ENCODE measurements around the gene FOXN1.
"Not testable (repeated sequence)": the region's sequence is repeated elsewhere in the genome, so short reads cannot be mapped to it uniquely, and the experiment has no call there.

Gene FOXN1, protein sequence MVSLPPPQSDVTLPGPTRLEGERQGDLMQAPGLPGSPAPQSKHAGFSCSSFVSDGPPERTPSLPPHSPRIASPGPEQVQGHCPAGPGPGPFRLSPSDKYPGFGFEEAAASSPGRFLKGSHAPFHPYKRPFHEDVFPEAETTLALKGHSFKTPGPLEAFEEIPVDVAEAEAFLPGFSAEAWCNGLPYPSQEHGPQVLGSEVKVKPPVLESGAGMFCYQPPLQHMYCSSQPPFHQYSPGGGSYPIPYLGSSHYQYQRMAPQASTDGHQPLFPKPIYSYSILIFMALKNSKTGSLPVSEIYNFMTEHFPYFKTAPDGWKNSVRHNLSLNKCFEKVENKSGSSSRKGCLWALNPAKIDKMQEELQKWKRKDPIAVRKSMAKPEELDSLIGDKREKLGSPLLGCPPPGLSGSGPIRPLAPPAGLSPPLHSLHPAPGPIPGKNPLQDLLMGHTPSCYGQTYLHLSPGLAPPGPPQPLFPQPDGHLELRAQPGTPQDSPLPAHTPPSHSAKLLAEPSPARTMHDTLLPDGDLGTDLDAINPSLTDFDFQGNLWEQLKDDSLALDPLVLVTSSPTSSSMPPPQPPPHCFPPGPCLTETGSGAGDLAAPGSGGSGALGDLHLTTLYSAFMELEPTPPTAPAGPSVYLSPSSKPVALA

DNA sequence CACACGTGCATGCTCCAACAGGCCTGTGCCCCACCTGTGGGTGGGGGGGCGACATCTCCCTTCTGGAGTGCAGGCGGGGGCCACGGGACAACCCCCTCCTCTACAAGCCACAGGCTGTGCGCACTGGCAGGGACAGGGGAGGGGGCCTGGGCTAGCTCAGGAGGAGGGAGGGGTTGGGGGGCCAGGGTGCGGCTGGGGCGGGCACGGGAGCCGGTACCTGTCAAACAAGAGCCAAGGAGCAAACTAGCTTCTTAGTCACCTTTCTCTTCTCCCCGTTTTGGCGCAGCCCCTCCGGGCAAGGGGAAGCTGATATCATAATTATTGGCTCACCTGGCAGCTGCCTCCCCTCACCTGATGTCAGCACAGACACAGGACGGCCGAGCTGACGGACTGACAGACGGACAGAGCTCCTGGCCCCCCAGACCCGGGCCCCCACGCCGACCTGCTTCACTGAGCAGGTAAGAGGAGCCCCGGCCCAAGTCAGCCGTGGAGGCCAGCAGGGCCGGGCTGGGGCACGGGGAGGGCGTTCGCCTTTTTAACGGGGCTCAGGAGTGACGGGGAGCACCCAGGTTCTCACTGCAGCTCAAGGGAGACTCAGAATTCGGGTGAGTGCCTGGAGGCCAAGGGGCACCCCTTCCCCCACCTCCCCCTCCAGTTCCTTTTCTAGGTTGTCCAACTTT, at the start of gene FOXN1:
Gene FOXN1 (plus strand): TSS at position 363 of the 680 bp plus-strand sequence. CDS start 17,622 bp downstream, outside the sequence.
- no peak for DNase-seq

DNA sequence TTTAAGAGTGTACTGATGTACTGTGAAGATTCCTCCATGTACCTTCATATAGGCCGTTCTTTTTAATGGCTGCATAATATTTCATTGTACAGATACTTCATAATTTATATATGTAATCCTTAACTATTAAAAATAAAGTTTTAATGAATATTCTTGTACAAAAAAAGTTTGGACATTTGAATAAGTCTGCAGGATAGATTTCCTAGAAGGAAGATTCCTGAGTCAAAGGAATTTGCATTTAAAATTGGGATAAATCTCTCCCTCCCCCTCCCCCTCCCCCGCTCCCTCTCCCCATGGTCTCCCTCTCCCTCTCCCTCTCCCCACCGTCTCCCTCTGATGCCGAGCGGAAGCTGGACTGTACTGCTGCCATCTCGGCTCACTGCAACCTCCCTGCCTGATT, 48.3 kb upstream of the FOXN1 start:
- no peak for DNase-seq

DNA sequence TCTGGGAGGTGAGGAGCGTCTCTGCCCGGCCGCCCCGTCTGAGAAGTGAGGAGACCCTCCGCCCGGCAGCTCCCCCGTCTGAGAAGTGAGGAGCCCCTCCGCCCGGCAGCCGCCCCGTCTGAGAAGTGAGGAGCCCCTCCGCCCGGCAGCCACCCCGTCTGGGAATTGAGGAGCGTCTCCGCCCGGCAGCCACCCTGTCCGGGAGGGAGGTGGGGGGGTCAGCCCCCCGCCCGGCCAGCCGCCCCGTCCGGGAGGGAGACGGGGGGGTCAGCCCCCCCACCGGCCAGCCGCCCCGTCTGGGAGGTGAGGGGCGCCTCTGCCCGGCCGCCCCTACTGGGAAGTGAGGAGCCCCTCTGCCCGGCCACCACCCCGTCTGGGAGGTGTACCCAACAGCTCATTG, 47.3 kb upstream of the FOXN1 start:
- not testable (repeated sequence) for DNase-seq

DNA sequence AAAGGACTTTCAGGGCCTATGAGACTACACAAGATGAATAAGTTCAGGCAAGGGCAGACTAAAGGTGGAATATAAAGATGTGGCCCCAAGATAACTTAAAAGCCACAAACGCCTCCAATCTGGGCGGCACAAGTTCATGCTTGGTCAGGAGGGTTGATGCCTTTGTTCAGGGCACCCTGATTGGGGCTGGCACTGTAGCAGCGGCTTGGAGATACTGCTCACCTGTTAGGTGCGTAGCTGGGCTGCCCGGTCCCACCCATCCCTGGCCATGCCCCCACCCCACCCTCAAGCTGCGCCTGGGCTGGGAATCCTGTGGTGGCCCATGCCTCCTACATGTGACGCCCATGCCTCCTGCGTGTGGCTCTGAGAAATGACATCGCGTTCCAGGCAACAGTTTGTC, 45.2 kb upstream of the FOXN1 start:
- DNase-seq, result no peak

DNA sequence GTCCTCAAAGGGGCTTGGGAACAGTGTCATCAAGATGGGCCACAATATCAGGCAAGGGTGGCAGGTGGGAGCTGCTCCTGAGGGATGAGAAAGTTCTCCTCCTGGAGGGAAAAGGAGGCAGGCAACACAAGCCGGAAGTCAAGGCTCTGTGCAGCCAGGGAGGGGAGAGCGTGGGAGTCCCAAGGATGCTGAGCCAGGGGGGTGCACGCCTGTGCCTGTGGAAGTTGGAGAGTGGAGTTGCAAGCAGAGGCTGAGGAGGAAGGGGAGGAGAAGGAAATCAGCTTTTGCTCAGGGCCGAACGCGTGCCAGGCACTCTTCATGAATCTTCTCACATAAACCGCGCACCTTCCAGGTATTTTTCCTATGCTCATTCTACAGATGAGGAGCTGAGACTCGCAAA, 40.1 kb upstream of the FOXN1 start:
- DNase-seq, result no peak

DNA sequence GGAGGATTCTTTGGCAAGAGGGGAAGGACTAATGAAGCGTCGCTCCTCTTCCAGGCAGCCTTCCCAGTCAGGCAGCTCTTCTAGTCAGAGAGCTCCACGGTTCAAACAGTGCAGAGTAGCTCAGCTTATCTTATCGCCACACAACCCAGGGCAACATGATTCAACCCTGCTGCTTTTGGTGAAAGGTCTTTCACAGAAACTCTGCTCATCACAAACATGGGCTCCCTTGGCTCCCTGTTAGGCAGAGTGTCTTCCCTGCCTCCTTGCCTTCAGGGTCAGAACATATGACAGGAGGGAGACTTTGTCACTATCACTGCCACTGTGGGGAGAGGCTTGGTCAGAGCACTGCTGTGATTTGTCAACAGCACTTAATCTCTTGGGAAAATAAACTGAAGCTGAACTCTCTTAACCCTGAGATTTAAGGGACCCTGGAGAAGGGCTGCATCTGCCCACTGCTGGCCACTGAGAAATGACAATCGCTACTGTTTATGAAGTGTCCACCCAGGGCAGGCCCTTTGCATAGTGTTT, 39.6 kb upstream of the FOXN1 start:
- DNase-seq, result no peak

DNA sequence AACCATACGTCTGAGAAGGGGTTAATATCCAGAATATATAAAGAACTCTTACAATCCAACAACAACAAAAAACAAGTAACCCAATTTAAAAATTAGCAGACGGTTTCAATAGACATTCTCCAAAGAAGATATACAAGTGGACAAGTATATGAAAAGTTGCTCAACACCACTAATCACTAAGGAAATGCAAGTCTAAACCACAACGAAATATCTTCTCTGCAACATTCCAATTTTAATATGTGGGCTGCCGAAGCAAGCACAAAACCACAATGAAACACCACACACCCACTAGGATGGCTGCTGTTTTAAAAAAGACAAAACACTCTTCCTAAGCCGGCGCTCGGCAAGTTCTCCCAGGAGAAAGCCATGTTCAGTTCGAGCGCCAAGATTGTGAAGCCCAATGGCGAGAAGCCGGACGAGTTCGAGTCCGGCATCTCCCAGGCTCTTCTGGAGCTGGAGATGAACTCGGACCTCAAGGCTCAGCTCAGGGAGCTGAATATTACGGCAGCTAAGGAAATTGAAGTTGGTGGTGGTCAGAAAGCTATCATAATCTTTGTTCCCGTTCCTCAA, 38.6 kb upstream of the FOXN1 start:
- no peak for DNase-seq

DNA sequence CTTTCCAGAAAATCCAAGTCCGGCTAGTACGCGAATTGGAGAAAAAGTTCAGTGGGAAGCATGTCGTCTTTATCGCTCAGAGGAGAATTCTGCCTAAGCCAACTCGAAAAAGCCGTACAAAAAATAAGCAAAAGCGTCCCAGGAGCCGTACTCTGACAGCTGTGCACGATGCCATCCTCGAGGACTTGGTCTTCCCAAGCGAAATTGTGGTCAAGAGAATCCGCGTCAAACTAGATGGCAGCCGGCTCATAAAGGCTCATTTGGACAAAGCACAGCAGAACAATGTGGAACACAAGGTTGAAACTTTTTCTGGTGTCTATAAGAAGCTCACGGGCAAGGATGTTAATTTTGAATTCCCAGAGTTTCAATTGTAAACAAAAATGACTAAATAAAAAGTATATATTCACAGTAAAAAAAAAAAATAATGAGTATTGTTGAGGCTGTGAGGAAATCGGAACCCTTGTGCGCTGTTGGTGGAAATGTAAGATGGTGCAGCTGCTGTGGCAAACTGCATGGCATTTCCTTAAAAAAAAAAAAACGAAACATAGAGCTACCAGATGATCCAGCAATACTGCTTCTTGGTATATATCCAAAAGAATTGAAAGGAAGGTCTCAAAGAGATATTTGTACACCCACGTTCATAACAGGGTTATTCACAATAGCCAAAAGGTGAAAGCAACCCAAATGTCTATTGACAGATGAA, 38.0 kb upstream of the FOXN1 start:
- DNase-seq, result not testable (repeated sequence)

DNA sequence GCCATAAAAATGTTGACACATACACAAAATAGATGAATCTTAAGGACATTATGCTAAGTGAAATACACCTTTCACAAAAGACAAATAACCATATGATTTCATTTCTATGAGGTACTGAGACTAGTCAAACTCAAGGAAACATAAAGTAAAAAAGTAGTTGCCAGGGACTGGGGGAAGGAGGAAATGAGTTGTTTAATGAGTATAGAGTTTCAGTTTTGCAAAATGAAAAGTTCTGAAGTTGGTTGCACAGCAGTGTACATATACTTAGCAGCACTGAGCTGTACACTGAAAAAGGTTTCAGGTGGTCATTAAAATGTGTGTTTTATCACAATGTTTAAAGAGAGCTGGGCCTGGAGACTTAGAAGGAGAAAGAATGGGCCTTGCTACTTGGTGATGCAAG, 37.4 kb upstream of the FOXN1 start:
- DNase-seq, result no peak

DNA sequence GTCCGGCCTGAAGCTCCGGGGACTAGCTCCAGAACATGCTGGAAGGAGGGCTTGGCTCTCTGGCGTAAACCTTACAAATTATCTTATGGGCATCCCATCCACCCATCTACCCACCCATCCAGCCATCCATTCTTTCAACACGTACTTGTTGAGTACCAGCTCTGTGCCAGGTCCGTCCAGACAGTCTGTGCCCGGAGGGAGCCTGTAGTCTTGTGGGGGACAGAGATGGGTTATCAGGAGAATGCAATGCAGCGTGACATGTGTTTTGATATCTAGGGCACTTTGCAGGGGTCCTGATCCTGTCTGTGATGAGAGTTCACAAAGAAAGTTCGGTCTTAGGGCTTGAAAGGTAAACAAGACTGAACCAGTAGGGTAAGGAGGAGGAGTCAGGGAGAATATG, 36.8 kb upstream of the FOXN1 start:
- DNase-seq, result no peak

DNA sequence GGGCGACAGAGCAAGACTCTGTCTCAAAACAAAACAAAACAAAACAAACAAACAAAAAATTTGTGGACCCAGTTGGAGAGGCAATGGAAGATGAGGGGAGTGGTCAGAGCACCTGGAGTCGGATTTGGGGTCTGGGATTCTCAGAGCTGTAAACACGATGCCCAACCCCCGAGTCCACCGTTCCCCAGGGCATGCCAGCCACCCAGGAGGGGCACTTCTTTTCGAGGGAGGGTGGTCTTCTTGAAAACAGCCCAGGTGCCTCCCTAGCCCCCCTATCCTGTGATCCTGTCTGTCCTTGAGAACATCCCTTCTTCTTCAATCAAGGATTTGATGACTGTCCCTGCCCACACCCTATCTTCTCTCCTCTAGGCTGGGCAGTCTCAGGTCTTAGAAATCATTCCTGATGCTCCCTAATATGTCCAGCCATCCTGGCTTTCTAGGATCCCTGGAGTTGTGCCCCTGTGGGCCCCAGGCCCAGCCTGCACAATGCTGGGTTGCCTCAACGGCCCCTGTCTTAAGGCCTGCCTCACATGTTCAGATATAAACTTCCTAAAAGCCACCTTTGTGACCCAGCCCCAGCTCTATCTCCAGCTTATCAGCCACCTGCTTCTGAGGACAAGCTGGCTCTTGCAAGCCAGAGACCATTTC, 35.8 kb upstream of the FOXN1 start:
- DNase-seq, result no peak

DNA sequence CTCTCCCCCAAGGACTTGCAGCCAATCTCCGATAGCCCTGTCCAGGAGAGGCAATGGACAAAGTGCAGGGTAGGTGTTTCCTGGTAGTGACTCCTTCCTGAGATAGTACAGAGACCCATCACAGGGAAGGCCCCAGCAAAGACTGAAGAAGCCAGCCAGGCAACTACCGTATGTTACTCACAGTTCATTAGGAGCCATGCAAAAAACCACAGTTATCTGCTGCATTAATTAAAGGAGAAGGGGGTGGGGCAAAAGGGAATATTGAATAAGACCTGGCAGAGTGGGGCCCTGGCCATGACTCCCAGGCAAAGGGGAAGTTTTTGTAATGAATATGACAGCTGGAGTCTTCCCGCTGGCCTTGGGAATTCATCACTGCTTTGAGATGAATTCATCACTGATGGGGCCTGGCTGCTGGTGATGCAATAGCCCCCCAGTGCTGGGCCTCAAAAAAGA, 35.2 kb upstream of the FOXN1 start:
- DNase-seq, result no peak

DNA sequence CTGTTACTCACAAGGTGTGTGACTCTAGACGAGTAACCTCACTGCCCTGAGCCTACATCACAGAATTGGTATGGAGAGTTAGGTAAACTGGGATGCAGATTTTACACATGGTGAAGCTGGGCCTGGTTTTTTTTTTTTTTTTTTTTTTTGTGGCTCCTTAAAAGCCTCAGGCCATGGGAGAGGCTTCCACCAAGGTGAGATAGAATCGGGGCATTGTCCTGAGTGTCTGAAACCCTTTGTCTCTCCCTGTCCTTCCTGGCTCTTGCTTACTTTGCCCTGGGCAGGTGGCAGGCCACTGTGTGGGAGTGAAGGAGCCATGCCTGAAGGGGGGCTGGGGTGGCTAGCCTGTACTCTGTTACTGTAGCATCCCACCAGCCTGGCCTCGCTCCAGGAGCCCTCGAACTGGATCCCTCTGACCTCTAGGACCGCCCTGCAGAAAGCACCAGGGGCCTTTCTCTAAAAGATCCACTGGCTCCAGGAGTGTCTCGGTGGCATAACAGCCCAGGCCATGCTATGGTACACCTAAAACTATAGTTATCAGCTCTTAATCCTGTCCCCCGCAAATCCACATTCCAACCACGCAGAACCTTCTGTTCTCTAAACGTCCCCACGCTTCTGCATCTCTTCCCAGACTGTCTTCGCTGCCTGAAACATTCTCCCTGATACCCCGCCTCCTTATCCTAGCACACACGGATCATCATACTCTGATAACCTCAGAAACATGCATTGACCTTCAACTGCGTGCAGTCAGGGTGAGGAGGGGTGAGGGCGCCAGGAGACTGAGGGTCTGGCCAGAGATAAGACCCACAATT, 34.4 kb upstream of the FOXN1 start:
- no peak for DNase-seq

DNA sequence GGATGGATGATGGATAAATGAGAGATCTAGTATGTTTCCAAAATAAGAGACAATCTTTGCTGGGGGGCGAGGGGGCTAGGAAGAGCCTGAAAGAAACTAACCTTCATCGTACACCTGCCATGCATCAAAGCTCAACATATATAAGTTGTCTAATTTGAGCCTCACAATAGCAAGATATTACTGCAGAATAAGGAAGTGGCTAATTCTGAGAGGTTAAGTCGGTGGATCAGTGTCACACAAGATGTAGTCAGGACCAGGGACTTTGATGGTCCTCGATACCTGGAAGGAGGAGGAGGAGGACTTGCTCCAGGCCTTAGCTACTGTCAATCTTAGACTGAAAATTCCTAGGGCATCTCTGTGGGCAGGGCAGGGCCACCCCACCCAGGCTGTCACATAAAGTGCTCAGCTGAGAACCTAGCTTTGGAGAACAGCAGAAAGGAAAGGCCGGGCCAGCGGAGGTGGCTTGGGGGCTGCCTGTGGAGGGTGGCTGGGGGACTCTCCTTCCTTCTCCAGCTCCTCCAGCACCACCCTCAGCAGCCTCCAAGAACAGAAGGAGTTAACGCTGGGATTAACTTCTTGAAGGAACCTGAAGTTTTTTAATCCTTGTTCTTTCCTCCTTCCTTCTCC, 33.2 kb upstream of the FOXN1 start:
- no peak for DNase-seq

DNA sequence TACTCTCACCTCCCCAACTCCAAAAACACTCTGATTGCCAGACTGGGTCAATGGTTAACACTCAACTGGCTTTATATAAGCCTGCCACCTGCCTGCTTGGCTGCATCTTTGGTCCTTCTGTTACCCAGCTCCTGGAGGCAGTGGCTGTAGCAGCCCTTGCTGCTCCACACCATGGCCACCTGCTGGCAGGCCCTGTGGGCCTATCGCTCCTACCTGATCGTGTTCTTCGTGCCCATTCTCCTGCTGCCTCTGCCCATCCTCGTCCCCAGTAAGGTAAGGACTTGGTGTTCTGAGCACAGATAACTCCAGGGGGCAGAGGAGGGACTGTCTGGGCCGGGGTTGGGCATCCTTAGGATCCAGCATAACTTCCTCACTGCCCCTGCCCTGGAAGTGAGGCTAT, 32.6 kb upstream of the FOXN1 start, which contains the start of gene SLC13A2:
Gene SLC13A2 (plus strand): TSS at position 103 of the 400 bp plus-strand sequence. CDS start 69 bp downstream, at position 172.
- DNase-seq, result no peak

DNA sequence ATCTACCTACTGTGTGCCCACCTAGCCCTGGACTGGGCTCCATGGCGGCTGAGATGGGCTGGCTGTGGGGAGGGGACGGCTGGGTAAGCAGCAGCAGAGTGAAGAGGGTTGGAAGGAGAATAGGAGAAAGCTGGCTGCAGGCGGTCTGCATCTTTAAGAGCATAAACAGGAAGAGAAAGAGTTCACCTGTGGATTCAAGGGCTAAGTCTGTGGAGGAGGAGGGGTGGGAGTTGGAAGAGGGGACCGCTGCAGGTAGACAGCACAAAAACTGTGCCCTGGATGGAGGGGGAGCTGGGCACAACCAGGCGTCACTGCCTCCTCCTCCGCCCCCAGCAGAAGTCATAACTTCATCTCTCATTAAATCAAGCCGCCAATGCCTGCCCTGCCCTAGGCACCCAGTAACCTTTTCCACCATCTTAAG, 32.0 kb upstream of the FOXN1 start:
- DNase-seq, result no peak

DNA sequence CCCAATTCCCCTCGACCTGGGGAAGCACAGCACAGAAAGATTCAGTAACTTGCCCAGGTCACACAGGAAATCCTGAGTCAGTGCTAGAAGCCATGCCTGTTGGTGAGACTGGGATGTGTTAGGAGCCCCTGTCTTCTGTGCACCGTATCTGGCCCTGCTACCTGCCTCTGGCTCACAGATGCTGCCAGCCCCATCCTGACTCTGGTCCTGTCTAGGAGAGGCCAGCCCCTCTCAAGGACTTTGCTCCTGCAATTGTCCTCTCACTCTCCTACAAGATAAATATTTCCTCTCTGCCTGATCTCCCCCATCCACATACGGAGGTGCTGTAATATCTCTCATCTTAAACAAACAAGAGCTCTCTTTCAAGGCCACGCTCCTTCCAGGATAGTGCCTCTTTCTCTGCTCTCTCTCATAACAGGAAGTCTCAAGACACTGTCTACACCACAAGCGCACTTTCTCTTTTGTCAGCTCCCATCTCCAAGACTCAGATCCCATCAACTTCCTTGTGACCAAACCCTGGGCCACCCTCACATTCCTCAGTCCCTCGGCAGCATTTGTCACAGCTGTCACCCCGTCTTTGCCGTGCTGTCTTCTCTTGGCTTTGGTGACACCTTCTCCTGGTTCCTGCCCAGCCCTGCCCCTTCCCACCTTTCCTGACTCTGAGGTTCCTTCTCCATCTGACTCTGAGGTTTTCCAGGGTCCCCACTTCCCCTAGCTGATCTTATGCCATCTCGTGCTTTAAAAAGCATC, 30.8 kb upstream of the FOXN1 start:
- DNase-seq, result no peak

DNA sequence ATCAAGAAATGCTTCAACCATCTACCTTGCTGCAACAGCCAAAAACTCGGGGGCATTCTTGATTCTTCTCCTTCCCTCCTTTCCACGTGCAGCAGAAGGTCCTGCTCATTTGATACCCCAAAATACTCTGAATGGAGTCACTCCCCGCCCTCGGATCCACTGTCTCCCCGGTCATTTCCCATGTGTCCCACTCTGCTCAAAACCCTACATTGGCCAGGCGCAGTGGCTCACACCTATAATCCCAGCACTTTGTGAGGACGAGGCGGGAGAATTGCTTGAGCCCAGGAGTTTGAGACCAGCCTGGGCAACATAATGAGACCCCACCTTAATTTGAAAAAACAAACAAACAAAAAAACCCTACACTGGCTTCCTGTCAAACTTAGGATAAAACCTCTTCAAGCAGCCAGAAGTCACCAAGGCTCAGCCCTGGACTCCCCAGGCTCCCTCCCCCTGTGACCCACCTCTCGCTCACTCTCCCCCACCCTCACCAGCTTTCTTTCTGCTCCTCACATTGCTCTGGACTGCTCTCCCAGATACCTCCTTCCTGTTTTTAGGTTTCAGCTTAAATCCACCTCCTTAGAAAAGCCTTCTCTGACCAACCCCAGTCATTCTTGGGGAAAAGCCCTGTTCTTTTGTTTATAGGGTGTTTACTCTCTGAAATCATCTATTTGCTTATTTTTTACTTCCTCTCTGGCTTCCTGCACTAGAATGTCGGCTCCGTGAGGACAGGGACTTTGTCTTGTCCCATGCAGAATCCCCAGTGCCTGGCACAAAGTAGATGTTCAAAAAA, 29.9 kb upstream of the FOXN1 start:
- DNase-seq, result no peak

DNA sequence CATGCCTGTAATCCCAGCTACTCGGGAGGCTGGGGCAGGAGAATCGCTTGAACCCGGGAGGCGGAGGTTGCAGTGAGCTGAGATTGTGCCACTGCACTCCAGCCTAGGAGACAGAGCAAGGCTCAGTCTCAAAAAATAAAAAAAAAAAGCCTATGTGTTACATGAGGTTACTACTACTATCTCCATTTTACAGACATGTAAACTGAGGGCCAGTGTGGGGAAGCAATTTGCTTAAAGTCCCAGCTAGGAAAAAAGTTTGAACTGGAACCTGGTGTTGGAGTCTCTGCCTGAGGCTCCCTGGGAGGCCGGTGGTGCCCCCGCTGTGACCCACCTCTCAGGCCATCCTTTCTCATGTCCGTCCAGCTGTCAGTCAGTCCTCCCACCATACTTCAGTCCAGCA, 28.2 kb upstream of the FOXN1 start:
- DNase-seq, result no peak

Data from activated T-cell treated with anti-CD3 and anti-CD28 coated beads, Interleukin-2, amount 50 U/mL, for 1 hour (primary cell).